ENCODE measurements around the gene SLN. TPM values are rescaled to one million over a fixed set of nuclear protein-coding genes. Genes with fewer than 3 reads are reported as not detected.

Gene SLN
- total and polyA plus RNA-seq, 2 experiments from 2014 or later: not detected

DNA sequence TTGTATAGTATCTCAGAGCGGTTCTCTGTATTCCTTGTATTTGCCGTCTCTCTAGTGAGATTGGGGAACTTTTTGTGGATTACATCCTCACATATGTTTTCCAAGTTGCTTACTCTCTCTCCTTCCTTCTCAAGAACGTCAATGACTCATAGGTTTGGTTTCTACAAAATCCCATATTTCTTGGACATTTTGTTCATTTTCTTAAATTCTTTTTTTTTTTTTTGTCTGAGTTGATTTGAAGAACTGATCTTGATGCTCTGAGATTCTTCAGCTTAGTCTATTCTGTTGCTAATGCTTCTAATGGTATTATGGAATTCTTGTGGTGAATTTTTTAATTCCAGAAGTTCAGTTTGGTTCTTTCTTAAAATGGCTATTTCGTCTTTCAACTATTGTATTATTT is 28.4 kb upstream of the SLN start:
- Histone ChIP-seq H3K27me3 (replicated peaks; ENCODE audit: insufficient read depth) (0 out of 2 replicates have a peak, but pooled peaks cover 6% of the 10 kb centered on the region), H3K9me2 (ENCODE audit: insufficient read depth) (no peaks in the 10 kb centered on the region), H3F3A (ENCODE audit: insufficient read depth) (no peaks in the 10 kb centered on the region), H3K27ac (no peak overlapping the region), H4K20me1 (ENCODE audit: insufficient read depth) (no peaks in the 10 kb centered on the region), H3K4me3 (no peak overlapping the region), H3K4me2 (ENCODE audit: unreplicated experiment) (no peak overlapping the region), H2AFZ (no peak overlapping the region), H3K9ac (no peak overlapping the region), H3K36me3 (ENCODE audit: low read depth) (no peaks in the 10 kb centered on the region), H3K79me2 (ENCODE audit: insufficient read depth) (no peaks in the 10 kb centered on the region), H3K9me3 (ENCODE audit: low read depth) (no peaks in the 10 kb centered on the region), H3K4me1 (ENCODE audit: insufficient read depth) (no peaks in the 10 kb centered on the region)
- TF ChIP-seq EZH2phosphoT487 (IDR thresholded peaks at IDR 0.05; ENCODE audit: insufficient read depth, low read depth) (no peak), EZH2 (IDR thresholded peaks at IDR 0.05; ENCODE audit: insufficient read depth, poor library complexity, severe bottlenecking) (no peak)
- WGBS, 2 experiments (ENCODE audit: low coverage in 1 of 2, low lambda C conversion rate in 2 of 2, missing lambda C conversion rate in 2 of 2): 69 to 71% methylated on average over 4 of the region's 4 CpGs
- DNase-seq: peak; percentile 31
- in situ Hi-C loops (cut with MboI): no loop called here

DNA sequence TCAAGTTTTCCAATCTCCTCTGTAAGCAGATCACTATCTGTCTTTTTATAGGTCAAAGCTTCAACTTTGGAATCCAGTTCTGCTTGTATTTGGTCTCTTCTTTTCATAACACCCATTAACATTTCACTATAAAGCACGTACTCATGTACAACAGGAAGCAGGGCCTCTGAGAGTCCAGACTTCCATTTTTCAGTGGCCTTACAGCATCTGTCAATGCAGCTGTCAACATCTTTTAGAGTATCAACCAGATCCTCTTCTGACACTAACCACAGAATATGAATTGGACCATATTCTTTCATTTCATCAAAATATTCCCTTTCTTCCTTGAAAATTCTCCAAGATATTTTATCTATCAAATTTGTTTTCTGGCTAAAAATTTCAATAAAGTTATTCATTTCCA is 24.7 kb upstream of the SLN start:
- WGBS, 2 experiments (ENCODE audit: low coverage in 1 of 2, low lambda C conversion rate in 2 of 2, missing lambda C conversion rate in 2 of 2): 88 to 100% methylated on average over 1 of the region's 1 CpG
- no peaks in the 10 kb centered on the region for H3K36me3 ChIP-seq (ENCODE audit: low read depth)
- H3K9me3 ChIP-seq (ENCODE audit: low read depth): no peaks in the 10 kb centered on the region
- H3K4me2 ChIP-seq (ENCODE audit: unreplicated experiment): no peak overlapping the region
- H4K20me1 ChIP-seq (ENCODE audit: insufficient read depth): no peaks in the 10 kb centered on the region
- DNase-seq: no peak
- H3K4me1 ChIP-seq (ENCODE audit: insufficient read depth): no peaks in the 10 kb centered on the region
- no peaks in the 10 kb centered on the region for H3K79me2 ChIP-seq (ENCODE audit: insufficient read depth)
- H2AFZ ChIP-seq: no peak overlapping the region
- H3K9me2 ChIP-seq (ENCODE audit: insufficient read depth): no peaks in the 10 kb centered on the region
- H3K9ac ChIP-seq: no peak overlapping the region
- H3F3A ChIP-seq (ENCODE audit: insufficient read depth): no peaks in the 10 kb centered on the region
- no peak overlapping the region for H3K4me3 ChIP-seq
- in situ Hi-C loops (cut with MboI): no loop called here
- no peaks in the 10 kb centered on the region for H3K27me3 ChIP-seq (replicated peaks; ENCODE audit: insufficient read depth)
- TF ChIP-seq EZH2 (IDR thresholded peaks at IDR 0.05; ENCODE audit: insufficient read depth, poor library complexity, severe bottlenecking) (no peak), EZH2phosphoT487 (IDR thresholded peaks at IDR 0.05; ENCODE audit: insufficient read depth, low read depth) (no peak)
- no peak overlapping the region for H3K27ac ChIP-seq

DNA sequence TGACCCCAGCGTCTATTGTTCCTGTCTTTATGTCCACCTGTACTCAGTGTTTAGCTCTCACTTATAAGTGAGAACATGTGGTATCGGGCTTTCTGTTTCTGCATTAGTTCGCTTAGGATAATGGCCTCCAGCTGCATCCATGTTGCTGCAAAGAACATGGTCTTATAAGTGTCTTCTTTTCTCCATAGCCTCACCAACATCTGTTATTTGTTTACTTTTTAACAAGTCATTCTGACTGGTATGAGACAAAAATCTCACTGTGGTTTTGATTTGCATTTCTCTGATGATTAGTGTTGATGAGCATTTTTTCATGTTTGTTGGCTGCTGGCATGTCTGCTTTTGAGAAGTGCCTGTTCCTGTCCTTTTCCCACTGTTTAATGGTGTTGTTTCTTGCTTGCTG is 21.7 kb upstream of the SLN start:
- WGBS, 2 experiments (ENCODE audit: low coverage in 1 of 2, low lambda C conversion rate in 2 of 2, missing lambda C conversion rate in 2 of 2): 4 to 6% methylated on average over 3 of the region's 3 CpGs
- H3K4me3 ChIP-seq: no peak overlapping the region

DNA sequence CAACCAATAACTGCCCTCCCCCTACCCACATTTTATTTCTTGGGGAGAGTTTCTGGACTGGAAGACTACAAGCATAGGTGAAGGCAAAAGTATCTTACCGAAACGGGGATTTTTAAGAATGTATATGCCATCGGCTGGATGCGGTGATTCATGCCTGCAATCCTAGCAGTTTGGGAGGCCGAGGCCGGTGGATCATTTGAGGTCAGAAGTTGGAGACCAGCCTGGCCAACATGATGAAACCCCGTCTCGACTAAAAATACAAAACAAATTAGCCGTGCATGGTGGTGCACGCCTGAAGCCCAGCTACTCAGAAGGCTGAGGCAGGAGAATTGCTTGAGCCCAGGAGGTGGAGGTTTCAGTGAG is 20.8 kb upstream of the SLN start:
- Histone ChIP-seq H3K79me2 (ENCODE audit: insufficient read depth) (no peaks in the 10 kb centered on the region), H4K20me1 (ENCODE audit: insufficient read depth) (no peaks in the 10 kb centered on the region), H3K4me2 (ENCODE audit: unreplicated experiment) (no peak overlapping the region), H3K9ac (no peak overlapping the region), H3K36me3 (ENCODE audit: low read depth) (no peaks in the 10 kb centered on the region), H3K27me3 (replicated peaks; ENCODE audit: insufficient read depth) (no peaks in the 10 kb centered on the region), H2AFZ (no peak overlapping the region), H3K9me2 (ENCODE audit: insufficient read depth) (no peaks in the 10 kb centered on the region), H3K4me3 (no peak overlapping the region), H3F3A (ENCODE audit: insufficient read depth) (no peaks in the 10 kb centered on the region), H3K4me1 (ENCODE audit: insufficient read depth) (no peaks in the 10 kb centered on the region), H3K27ac (no peak overlapping the region), H3K9me3 (ENCODE audit: low read depth) (no peaks in the 10 kb centered on the region)
- in situ Hi-C loops (cut with MboI): no loop called here
- DNase-seq: no peak
- TF ChIP-seq EZH2phosphoT487 (IDR thresholded peaks at IDR 0.05; ENCODE audit: insufficient read depth, low read depth) (no peak), EZH2 (IDR thresholded peaks at IDR 0.05; ENCODE audit: insufficient read depth, poor library complexity, severe bottlenecking) (no peak)
- WGBS, 2 experiments (ENCODE audit: low coverage in 1 of 2, low lambda C conversion rate in 2 of 2, missing lambda C conversion rate in 2 of 2): 96% methylated on average over 10 of the region's 10 CpGs

More for the DNA sequence above, 21.7 kb upstream of the SLN start:
- H4K20me1 ChIP-seq (ENCODE audit: insufficient read depth): no peaks in the 10 kb centered on the region
- in situ Hi-C loops (cut with MboI): no loop called here
- no peaks in the 10 kb centered on the region for H3K79me2 ChIP-seq (ENCODE audit: insufficient read depth)
- no peak overlapping the region for H3K4me2 ChIP-seq (ENCODE audit: unreplicated experiment)
- no peaks in the 10 kb centered on the region for H3K9me2 ChIP-seq (ENCODE audit: insufficient read depth)
- no peaks in the 10 kb centered on the region for H3K27me3 ChIP-seq (replicated peaks; ENCODE audit: insufficient read depth)
- no peaks in the 10 kb centered on the region for H3K9me3 ChIP-seq (ENCODE audit: low read depth)
- no peaks in the 10 kb centered on the region for H3F3A ChIP-seq (ENCODE audit: insufficient read depth)
- no peak for TF ChIP-seq EZH2 (IDR thresholded peaks at IDR 0.05; ENCODE audit: insufficient read depth, poor library complexity, severe bottlenecking)
- no peak for TF ChIP-seq EZH2phosphoT487 (IDR thresholded peaks at IDR 0.05; ENCODE audit: insufficient read depth, low read depth)
- peak; percentile 24 for DNase-seq
- H3K27ac ChIP-seq: no peak overlapping the region
- H3K4me1 ChIP-seq (ENCODE audit: insufficient read depth): no peaks in the 10 kb centered on the region
- H2AFZ ChIP-seq: no peak overlapping the region; the same call in 1 of the 2 replicates
- H3K9ac ChIP-seq: no peak overlapping the region
- no peaks in the 10 kb centered on the region for H3K36me3 ChIP-seq (ENCODE audit: low read depth)
